ENCODE results near the gene IFI30.

The IFI30 gene

GRCh38 chr19:18226956-18227780, 53.6 kb downstream of the IFI30 start:
- no peak for DNase-seq

All from right hindlimb (tissue), 1 donor.